ENCODE measurements around the gene SEC62.

Gene SEC62

DNA sequence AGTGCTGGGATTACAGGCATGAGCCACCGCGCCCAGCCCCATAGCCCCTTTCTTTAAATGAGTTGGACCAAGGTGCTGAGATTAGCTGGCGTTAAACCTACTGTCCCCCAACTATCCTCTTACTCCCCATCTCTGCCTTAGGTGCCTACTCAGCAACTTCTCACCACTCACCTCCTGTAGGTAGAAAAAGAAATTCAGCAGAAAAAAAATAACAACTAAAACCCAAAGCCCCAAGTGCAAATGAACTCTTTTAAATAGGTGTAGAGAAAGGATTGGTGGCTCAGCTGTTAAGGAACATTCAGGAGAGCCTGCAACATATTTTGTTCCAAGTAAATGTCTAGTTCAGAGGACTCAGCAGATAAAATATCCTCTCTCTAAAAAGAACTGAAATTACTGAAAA is 35.8 kb upstream of the SEC62 start:
- Histone ChIP-seq H4K8ac (ENCODE audit: low read length) (no peak overlapping the region), H3K4ac (ENCODE audit: low read depth in 1 of 2, low read length in 2 of 2) (no peak overlapping the region), H3K36me3 (ENCODE audit: control insufficient read depth in 1 of 2, insufficient read depth in 2 of 2, low read depth in 1 of 2, low read length in 2 of 2) (no peaks in the 10 kb centered on the region), H3K27ac (ENCODE audit: low read length, poor library complexity, severe bottlenecking) (no peak overlapping the region), H3K9ac (ENCODE audit: low read length) (no peak overlapping the region), H2BK120ac (ENCODE audit: low read depth, low read length) (no peak overlapping the region), H4K91ac (ENCODE audit: low read length) (no peak overlapping the region), H3K27me3 (ENCODE audit: control insufficient read depth in 1 of 2, insufficient read depth in 1 of 2, low read length in 2 of 2) (peaks cover 16 to 42% of the 10 kb centered on the region in 2 experiments), H3K9me3 (ENCODE audit: control insufficient read depth, low read length) (no peaks in the 10 kb centered on the region), H3K4me2 (ENCODE audit: low read length, poor library complexity, severe bottlenecking) (no peak overlapping the region), H2AFZ (ENCODE audit: low read depth, low read length) (no peak overlapping the region), H2AK5ac (ENCODE audit: low read length, severe bottlenecking) (no peak overlapping the region), H2BK15ac (ENCODE audit: low read depth, poor library complexity, severe bottlenecking) (no peak overlapping the region), H3K14ac (ENCODE audit: low read length in 2 of 2) (no peak overlapping the region), H2BK5ac (ENCODE audit: low read depth, low read length, poor library complexity, severe bottlenecking) (no peak overlapping the region), H3K4me3 (ENCODE audit: insufficient read depth in 1 of 2, low read depth in 1 of 2, low read length in 2 of 2) (no peak overlapping the region), H3K23ac (ENCODE audit: low read length in 2 of 2) (no peak overlapping the region), H3K79me1 (replicated peaks; ENCODE audit: low read length, poor library complexity, severe bottlenecking) (no peaks in the 10 kb centered on the region), H3K18ac (ENCODE audit: low read depth in 1 of 2, low read length in 2 of 2) (no peak overlapping the region), H2BK12ac (ENCODE audit: low read length in 2 of 2) (no peak overlapping the region), H3K4me1 (ENCODE audit: control insufficient read depth, insufficient read depth, low read depth, low read length) (no peaks in the 10 kb centered on the region)
- DNase-seq: no peak
- WGBS: 91% methylated on average over 3 of the region's 3 CpGs

DNA sequence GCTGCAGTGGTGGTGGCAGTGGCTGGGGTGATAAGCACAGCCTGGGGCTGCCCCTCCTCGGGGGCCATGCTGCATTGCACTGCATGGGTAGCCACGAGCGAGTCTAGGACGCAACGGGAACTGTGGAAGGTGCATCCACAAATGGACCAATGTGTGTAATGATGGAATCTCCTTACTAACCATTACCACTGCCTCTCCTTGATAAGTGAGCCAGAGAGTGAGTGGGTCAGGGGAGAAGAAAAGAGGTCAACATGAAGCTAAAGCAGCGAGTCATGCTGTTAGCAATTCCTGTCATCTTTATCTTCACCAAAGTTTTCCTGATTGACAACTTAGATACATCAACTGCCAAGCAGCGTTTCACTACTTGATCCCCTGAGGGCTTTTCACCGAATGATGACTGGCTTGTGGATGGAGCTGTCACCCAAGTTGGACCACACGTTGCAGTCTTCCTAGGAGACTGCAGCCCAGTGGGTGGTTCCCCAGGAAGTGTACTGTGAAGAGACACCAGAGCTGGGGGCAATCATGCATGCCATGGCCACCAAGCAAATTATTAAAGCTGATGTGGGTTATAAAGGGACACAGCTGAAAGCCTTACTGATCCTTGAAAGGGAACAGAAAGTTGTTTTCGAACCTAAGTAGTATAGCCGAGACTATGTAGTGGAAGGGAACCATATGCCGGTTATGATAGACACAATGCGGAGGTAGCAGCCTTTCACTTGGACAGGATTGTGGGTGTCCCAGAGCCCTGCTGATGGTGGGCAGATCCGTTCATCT is 34.7 kb upstream of the SEC62 start:
- H2AK5ac ChIP-seq (ENCODE audit: low read length, severe bottlenecking): no peak overlapping the region
- H3K9ac ChIP-seq (ENCODE audit: low read length): no peak overlapping the region
- no peaks in the 10 kb centered on the region for H3K4me1 ChIP-seq (ENCODE audit: control insufficient read depth, insufficient read depth, low read depth, low read length)
- no peak overlapping the region for H2BK120ac ChIP-seq (ENCODE audit: low read depth, low read length)
- no peaks in the 10 kb centered on the region for H3K79me1 ChIP-seq (replicated peaks; ENCODE audit: low read length, poor library complexity, severe bottlenecking)
- H2BK15ac ChIP-seq (ENCODE audit: low read depth, poor library complexity, severe bottlenecking): no peak overlapping the region
- no peak overlapping the region for H3K27ac ChIP-seq (ENCODE audit: low read length, poor library complexity, severe bottlenecking)
- no peak overlapping the region for H4K91ac ChIP-seq (ENCODE audit: low read length)
- H4K8ac ChIP-seq (ENCODE audit: low read length): no peak overlapping the region
- H3K4ac ChIP-seq (ENCODE audit: low read depth in 1 of 2, low read length in 2 of 2): no peak overlapping the region
- no peaks in the 10 kb centered on the region for H3K9me3 ChIP-seq (ENCODE audit: control insufficient read depth, low read length)
- no peak overlapping the region for H3K23ac ChIP-seq (ENCODE audit: low read length in 2 of 2)
- H2AFZ ChIP-seq (ENCODE audit: low read depth, low read length): no peak overlapping the region
- no peaks in the 10 kb centered on the region for H3K36me3 ChIP-seq (ENCODE audit: control insufficient read depth in 1 of 2, insufficient read depth in 2 of 2, low read depth in 1 of 2, low read length in 2 of 2)
- peaks cover 16 to 48% of the 10 kb centered on the region in 2 experiments for H3K27me3 ChIP-seq (ENCODE audit: control insufficient read depth in 1 of 2, insufficient read depth in 1 of 2, low read length in 2 of 2)
- H3K14ac ChIP-seq (ENCODE audit: low read length in 2 of 2): no peak overlapping the region
- H3K4me2 ChIP-seq (ENCODE audit: low read length, poor library complexity, severe bottlenecking): no peak overlapping the region
- 82% methylated on average over 10 of the region's 14 CpGs for WGBS
- no peak for DNase-seq
- no peak overlapping the region for H3K18ac ChIP-seq (ENCODE audit: low read depth in 1 of 2, low read length in 2 of 2)
- H2BK5ac ChIP-seq (ENCODE audit: low read depth, low read length, poor library complexity, severe bottlenecking): no peak overlapping the region
- H2BK12ac ChIP-seq (ENCODE audit: low read length in 2 of 2): no peak overlapping the region
- no peak overlapping the region for H3K4me3 ChIP-seq (ENCODE audit: insufficient read depth in 1 of 2, low read depth in 1 of 2, low read length in 2 of 2)

DNA sequence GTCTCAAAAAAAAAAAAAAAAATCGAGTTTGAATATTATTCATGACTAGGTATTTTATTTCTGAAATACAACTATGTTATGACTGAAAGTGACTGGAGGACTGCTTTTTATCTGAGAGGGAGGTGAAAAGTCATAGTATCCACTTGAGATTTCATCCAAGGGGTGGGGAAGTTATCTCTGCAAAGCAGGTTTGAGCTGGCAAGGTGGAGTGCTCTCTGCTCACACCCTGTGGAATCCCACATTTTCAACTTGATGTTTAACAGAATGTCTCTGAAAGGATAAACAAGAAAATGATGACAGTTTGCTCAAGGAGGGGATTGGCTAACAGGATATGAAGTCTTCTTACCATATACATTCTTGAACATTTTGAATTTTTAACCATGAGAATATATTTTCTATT is 27.3 kb upstream of the SEC62 start:
- H3K27me3 ChIP-seq (ENCODE audit: control insufficient read depth in 1 of 2, insufficient read depth in 1 of 2, low read length in 2 of 2): peaks cover 19 to 37% of the 10 kb centered on the region in 2 experiments
- H2BK120ac ChIP-seq (ENCODE audit: low read depth, low read length): no peak overlapping the region
- H3K4me2 ChIP-seq (ENCODE audit: low read length, poor library complexity, severe bottlenecking): no peak overlapping the region
- no peak overlapping the region for H3K14ac ChIP-seq (ENCODE audit: low read length in 2 of 2)
- H4K8ac ChIP-seq (ENCODE audit: low read length): no peak overlapping the region
- no peak overlapping the region for H3K9ac ChIP-seq (ENCODE audit: low read length)
- no peaks in the 10 kb centered on the region for H3K4me1 ChIP-seq (ENCODE audit: control insufficient read depth, insufficient read depth, low read depth, low read length)
- H2AFZ ChIP-seq (ENCODE audit: low read depth, low read length): no peak overlapping the region
- H3K4me3 ChIP-seq (ENCODE audit: insufficient read depth in 1 of 2, low read depth in 1 of 2, low read length in 2 of 2): no peak overlapping the region
- H3K36me3 ChIP-seq (ENCODE audit: control insufficient read depth in 1 of 2, insufficient read depth in 2 of 2, low read depth in 1 of 2, low read length in 2 of 2): no peaks in the 10 kb centered on the region
- H3K79me1 ChIP-seq (replicated peaks; ENCODE audit: low read length, poor library complexity, severe bottlenecking): no peaks in the 10 kb centered on the region
- no peak overlapping the region for H2AK5ac ChIP-seq (ENCODE audit: low read length, severe bottlenecking)
- no peak overlapping the region for H3K18ac ChIP-seq (ENCODE audit: low read depth in 1 of 2, low read length in 2 of 2)
- no peak overlapping the region for H3K4ac ChIP-seq (ENCODE audit: low read depth in 1 of 2, low read length in 2 of 2)
- no peak overlapping the region for H4K91ac ChIP-seq (ENCODE audit: low read length)
- no peak overlapping the region for H2BK5ac ChIP-seq (ENCODE audit: low read depth, low read length, poor library complexity, severe bottlenecking)
- H2BK15ac ChIP-seq (ENCODE audit: low read depth, poor library complexity, severe bottlenecking): no peak overlapping the region
- no peak overlapping the region for H2BK12ac ChIP-seq (ENCODE audit: low read length in 2 of 2)
- H3K27ac ChIP-seq (ENCODE audit: low read length, poor library complexity, severe bottlenecking): no peak overlapping the region
- H3K23ac ChIP-seq (ENCODE audit: low read length in 2 of 2): no peak overlapping the region
- no peaks in the 10 kb centered on the region for H3K9me3 ChIP-seq (ENCODE audit: control insufficient read depth, low read length)
- WGBS: no CpG with 5 or more reads among the region's 1 CpG
- no peak for DNase-seq

DNA sequence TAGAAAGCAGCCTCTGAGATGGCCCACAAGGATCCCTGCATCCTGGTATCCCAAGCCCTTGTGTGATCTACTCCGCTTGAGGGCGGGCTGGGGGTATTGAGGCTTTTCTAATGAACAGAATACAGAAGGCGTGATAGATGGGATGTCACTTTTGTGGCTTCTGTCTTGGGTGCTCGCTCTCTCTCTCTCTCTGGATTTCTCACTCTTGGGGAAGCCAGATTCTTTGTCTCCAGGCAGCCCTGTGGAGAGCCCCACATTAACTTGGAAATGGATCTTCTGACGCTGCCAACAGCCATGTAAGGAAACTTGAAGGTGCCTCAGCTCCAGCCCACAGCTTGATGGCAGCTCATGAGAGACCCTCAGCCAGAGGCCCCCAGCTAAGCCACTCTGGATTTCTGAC is 26.9 kb upstream of the SEC62 start:
- Histone ChIP-seq H3K4ac (ENCODE audit: low read depth in 1 of 2, low read length in 2 of 2) (no peak overlapping the region), H2BK5ac (ENCODE audit: low read depth, low read length, poor library complexity, severe bottlenecking) (no peak overlapping the region), H3K27ac (ENCODE audit: low read length, poor library complexity, severe bottlenecking) (no peak overlapping the region), H3K18ac (ENCODE audit: low read depth in 1 of 2, low read length in 2 of 2) (no peak overlapping the region), H3K4me3 (ENCODE audit: insufficient read depth in 1 of 2, low read depth in 1 of 2, low read length in 2 of 2) (no peak overlapping the region), H4K8ac (ENCODE audit: low read length) (no peak overlapping the region), H3K4me2 (ENCODE audit: low read length, poor library complexity, severe bottlenecking) (no peak overlapping the region), H3K4me1 (ENCODE audit: control insufficient read depth, insufficient read depth, low read depth, low read length) (no peaks in the 10 kb centered on the region), H2BK12ac (ENCODE audit: low read length in 2 of 2) (no peak overlapping the region), H3K36me3 (ENCODE audit: control insufficient read depth in 1 of 2, insufficient read depth in 2 of 2, low read depth in 1 of 2, low read length in 2 of 2) (no peaks in the 10 kb centered on the region), H2AK5ac (ENCODE audit: low read length, severe bottlenecking) (no peak overlapping the region), H3K27me3 (ENCODE audit: control insufficient read depth in 1 of 2, insufficient read depth in 1 of 2, low read length in 2 of 2) (peaks cover 14 to 33% of the 10 kb centered on the region in 2 experiments), H3K14ac (ENCODE audit: low read length in 2 of 2) (no peak overlapping the region), H3K9me3 (ENCODE audit: control insufficient read depth, low read length) (no peaks in the 10 kb centered on the region), H2BK120ac (ENCODE audit: low read depth, low read length) (no peak overlapping the region), H2AFZ (ENCODE audit: low read depth, low read length) (no peak overlapping the region), H3K23ac (ENCODE audit: low read length in 2 of 2) (no peak overlapping the region), H3K79me1 (replicated peaks; ENCODE audit: low read length, poor library complexity, severe bottlenecking) (no peaks in the 10 kb centered on the region), H4K91ac (ENCODE audit: low read length) (no peak overlapping the region), H3K9ac (ENCODE audit: low read length) (no peak overlapping the region), H2BK15ac (ENCODE audit: low read depth, poor library complexity, severe bottlenecking) (no peak overlapping the region)
- DNase-seq: no peak
- 86% methylated on average over 5 of the region's 5 CpGs for WGBS

All from mesenchymal stem cell (in vitro differentiated cells and primary cell).